Muscle of arm (tissue), 12 donors: ENCODE measurements around the gene FAM234A. TPM values are rescaled to one million over a fixed set of nuclear protein-coding genes. Genes with fewer than 3 reads are reported as not detected.
"Not testable (repeated sequence)": the region's sequence is repeated elsewhere in the genome, so short reads cannot be mapped to it uniquely, and the experiment has no call there.

ENCODE experiments used
- DNase-seq: peaks from one replicate; pipeline ENCODE4 v3.0.0-alpha.2; 2013
- polyA plus RNA-seq, 12 donors: library from polyadenylated mRNA; unstranded; fragments of 120-200 nt; gene quantifications; one replicate each; pipeline ENCODE4 v1.2.1, GENCODE V29; 2013; ENCODE audit not compliant: insufficient read length in 12 of 12

The FAM234A gene
- polyA plus RNA-seq, 12 donors: 26.7 to 74.6 (median 38.5) TPM; not detected in 1

DNA sequence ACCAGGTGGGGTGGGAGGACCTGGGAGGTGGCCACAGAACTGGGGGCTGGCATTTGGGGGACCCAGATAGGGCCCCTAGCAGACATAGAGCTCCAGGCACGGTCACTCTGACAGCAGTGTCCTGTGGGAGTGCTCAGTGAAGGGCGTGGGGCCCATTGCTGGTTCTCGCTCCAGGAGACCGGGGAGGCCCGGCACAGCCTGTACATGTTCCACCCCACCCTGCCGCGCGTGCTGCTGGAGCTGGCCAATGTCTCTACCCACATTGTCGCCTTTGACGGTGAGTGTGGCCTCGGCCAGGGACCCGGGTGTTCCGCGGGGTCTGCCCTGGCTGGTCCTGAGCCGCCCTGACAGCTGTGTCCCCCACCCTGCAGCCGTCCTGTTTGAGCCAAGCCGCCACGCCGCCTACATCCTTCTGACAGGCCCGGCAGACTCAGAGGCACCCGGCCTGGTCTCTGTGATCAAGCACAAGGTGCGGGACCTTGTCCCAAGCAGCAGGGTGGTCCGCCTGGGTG is 29.9 kb downstream of the FAM234A start:
- DNase-seq: no peak

DNA sequence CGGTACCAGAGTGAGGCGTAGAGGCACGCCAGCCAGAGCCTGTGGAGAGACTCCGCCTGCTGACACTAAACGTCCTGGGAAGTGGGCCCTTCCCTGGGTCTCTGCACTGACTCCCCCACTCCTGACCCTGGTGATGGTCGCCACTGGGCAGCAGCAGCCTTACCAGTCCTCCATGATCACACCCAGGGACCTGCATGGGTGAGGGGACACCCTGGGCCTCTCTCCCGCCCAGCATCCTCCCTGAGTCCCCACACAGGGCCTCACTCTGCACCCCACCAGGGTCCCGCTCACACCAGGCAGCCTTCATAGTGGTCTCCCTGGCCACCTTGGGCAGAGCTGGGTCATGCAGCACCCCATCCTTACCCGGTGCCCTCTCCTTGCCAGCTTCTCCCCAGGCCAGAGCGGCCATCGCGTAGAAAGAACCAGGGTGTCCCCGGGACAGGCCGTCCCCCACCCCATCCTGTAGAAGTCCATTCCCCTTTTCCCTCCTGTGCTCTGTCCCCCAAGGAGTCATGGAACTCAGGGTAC is 30.4 kb downstream of the FAM234A start:
- DNase-seq: no peak

DNA sequence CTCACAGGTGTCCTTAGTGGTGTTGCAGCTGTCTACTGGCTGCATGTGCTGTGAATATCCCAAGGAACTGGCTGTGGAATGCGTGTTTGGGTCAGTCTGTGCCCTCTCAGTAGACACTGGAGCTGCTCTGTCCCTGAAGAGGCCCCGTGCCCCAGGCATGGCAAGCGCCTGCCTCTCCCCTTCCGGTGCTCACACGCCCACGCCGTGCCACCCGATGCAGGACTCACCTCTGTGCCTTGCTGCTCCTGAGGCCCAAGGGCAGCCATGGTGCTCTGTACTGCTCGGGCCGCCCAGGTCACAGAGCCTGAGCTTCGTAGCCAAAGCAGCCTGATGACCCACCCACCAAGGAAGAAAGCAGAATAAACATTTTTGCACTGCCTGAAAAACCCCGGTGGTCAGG is 31.1 kb downstream of the FAM234A start:
- DNase-seq: no peak

DNA sequence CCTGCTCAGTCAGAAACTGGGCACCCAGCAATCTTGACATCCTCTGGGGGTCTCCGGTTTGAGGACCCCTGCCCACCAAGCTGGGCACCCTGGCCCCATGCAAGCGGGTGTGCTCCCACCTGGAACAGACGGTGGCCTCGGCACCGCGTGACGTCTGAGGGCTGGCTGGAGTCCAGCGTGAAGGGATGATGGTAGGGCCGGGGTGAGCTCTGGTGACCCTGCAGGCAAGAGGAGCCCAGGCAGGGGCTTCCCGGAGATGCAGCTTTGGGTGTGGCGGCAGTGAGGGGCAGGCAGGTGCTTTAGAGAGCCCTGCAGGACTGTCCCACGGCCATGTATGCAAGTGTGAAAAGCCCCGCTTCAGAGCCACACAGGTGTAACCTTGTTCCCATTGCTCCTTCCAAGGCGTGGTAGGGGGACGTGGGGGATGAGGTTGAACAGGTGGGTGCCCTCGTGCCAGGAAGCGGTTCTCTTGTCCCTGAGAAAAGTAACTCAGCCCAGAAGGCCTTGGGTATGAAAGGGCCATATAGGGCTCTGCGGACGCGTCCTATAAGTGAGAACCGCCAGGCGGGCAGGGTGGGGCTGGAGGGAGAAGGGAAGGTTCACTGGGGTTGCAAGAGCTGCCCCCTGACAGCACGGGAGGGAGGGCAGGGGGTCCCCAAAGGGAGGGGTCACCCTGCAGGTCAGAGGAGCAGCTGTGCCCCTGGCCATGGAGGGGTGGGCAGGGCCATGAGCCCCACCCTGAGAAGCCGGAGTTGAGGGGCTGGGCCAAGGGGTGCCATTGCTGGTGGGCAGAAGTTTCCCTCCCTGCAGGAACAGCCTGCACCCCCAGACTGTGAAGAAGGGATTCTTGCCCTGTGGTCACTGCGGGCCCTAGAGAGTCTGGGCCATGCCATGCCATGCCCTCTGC is 31.9 kb downstream of the FAM234A start:
- no peak for DNase-seq

DNA sequence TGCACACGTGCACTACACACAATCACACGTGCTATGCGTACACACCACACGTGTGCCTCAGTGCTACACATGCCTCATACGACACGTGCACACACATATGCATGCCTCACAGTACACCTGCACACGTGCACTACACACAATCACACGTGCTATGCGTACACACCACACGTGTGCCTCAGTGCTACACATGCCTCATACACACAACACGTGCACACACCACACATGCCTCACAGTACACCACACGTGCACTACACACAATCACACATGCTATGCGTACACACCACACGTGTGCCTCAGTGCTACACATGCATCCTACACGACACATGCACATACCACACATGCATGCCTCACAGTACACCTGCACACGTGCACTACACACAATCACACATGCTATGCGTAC is 32.9 kb downstream of the FAM234A start:
- not testable (repeated sequence) for DNase-seq

DNA sequence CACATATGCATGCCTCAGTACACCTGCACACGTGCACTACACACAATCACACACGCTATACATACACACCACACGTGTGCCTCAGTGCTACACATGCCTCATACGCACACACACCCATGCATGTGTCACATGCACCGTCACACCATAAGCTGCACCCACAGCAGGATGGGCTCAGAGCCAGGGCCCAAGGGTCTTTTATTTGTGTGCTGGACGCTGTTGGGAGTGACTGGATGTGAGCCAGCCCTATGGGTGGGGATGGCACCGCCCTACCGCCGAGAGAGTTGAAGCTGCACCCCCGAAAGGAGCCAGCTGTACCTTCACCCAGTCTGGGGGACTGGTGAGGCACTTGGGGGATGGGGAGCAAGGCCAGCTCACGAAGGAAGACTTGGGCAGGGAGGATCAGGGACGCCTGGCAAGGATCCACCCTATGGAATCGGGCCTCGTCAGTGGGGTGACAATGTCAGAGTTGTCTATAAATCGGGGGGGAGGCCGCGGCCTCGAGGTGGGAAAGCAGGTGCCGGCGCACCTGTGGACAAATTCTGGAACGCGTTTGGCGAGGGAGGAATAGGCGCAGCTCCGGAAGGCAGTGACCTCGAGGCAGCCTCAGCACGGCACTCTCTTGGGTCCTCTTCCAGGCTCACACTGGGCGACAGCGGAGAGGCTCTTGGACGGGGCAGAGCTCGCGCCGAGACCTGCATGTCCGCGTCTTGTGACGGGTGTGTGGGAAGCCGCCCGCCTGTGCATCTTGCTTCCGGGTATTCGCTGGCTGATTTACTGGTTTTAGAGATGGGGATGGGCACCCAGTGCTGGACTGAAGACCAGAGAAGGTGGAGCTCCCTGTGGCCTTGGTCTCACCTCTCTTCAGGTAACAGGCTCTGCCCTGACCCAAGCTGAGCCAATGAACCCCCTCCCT is 33.8 kb downstream of the FAM234A start:
- no peak for DNase-seq

DNA sequence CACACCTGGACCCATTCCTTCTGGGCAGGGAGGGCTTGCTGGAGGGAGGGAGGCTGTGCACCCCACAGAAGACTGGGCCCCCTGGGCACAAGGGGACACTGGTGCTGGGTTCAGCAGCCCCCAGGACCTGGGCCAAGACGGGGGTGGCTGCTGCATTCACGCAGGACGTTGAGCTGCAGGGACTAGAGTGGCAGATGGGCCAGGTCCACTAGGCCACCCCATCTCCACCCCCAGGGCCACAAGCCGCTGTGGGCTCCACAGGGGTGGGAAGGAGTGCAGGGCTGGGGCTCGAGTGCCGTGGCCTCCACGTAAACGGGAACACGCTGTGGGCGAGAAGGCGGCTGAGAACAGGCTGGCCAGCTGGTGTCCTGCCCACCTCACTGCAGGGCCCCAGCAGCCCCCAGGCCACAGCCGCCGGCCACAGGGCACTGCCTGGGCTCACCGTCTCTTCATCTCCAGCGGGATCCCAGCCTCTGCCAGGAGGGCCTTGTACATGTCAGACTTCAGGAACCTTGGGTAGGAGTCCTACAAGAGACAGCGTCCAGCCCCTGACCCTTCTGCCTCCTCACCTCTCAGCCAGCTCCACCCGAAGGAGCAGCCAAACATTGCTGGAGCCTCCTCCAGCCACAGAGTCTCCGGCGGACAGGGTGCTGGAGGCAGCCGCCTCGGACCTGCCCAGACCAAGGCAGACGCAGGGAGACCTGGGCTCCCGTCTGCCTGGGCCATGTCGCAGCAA is 34.6 kb downstream of the FAM234A start:
- no peak for DNase-seq

DNA sequence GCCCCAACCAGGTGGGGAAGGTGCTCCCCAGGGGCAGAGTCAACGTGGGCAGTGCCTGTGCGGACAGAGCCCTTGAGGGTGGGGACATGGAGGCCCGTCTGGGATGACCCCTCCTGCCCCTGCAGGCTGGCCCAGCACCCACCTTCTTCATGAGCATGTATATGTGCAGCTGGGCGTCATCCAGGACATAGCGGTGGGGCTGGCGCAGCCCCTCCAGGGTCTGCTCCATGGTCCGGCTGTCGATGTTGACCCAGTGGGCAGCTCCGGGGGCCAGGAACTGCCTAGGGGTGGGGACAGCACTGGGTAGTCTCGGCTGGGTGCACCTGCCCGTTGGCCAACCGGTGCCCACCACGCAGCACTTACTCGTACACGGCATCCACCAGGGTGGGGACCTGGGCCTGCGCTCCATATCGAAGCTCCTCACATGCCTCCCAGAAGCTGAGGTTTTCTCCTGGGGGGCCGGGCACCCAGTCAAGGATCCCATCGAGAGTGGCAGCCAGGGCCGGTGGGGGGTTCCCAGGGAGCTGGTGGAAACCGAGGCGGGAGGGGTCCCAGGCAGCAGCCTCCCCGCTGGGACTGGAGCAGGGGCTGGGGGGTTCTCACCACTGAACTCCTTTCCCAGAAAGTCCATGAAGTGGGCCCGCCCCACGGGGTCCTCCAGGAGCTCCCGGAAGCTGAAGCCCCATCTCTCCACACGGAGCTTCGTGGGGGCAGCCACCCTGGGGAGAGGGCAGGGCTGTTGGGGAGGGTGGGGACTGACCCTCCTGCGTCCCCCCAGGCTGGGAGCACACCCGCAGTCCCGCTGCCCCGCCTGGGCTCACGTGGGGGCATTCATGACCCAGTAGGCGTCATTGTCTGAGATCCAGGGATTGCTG is 36.0 kb downstream of the FAM234A start:
- DNase-seq: no peak

DNA sequence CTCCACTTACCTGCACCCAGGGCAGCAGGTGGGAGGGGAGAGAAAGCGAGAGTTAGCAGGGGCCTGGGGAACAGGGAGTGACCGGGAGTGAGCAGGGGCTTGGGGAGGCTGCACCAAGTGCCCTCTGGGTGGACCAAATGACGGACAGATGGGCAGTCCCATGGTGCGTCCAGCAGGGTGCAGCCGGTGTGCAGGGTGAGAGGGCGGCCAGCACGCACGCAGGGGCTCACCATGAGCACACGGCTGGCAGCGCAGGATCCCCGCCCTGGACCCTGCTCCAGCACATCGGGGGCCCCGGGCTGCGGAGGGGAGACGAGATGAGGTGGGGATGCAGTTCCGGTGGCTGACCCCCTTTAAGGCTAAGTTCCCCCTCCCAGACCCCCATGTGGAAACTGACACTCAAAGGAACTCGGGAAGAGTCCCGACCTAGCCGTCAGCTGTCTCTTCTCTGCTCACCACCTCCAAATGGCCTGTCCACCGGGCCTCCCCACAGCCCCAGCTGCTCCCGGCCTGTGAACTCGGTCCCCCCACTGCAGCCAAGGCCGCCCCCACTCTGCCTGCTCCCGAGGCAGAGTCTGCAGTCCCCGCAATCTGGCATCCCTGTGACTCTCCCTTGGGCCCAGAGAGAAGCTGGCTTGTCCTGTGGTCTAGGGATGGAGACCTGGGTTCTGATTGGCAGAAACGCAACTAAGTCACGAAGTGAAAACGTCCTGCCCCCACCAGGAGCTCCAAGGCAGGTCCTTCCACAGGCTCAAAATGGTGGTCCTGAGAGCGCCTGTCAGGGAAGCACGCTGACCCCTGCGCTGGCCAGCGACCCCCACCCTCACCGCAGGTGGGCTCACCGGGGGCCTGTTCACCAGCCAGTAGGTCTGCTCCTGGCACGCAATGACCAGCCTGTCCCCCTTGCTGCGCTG is 38.3 kb downstream of the FAM234A start:
- no peak for DNase-seq

DNA sequence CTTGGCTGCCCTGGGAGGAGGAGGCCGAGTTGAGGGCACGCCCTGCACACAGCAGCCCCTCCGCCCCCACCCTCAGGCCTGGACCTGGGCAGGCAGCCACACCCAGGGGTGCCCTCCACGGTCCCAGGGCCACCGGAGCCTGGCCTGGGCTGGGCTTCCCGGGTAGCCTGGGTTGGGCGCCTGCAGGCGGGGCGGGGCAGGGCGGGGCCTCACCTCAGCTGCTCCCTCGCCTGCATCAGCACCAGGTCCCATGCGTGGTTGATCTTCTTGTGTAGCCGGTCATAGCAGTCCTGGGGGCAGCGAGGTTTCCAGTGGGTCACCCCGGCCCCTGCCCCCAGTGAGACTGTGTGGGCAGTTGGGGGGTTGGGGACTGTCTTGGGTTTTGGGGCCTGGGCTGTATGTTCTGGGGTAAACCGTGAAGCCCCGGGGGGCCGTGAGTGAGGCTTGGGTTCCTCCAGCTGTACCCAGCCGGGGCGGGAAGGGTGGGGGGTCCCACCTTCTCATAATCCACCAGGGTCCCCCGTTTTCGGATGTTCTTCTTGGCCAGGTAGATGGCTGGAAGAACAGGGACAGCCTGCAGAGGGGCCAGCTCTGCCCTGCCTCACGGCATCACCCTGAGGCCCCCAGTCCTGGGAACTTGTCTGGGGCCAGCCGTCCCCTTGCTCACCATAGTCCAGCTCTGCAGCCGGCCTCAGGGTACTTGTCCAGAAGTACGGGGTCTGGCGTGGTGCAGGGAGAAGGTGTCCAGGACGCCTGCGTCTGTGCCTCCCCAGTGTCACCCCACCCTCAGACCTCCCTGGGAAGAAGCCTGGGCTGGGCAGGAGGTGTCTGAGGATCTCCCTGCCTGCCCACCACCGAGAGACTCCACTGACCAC is 39.2 kb downstream of the FAM234A start:
- DNase-seq: no peak

DNA sequence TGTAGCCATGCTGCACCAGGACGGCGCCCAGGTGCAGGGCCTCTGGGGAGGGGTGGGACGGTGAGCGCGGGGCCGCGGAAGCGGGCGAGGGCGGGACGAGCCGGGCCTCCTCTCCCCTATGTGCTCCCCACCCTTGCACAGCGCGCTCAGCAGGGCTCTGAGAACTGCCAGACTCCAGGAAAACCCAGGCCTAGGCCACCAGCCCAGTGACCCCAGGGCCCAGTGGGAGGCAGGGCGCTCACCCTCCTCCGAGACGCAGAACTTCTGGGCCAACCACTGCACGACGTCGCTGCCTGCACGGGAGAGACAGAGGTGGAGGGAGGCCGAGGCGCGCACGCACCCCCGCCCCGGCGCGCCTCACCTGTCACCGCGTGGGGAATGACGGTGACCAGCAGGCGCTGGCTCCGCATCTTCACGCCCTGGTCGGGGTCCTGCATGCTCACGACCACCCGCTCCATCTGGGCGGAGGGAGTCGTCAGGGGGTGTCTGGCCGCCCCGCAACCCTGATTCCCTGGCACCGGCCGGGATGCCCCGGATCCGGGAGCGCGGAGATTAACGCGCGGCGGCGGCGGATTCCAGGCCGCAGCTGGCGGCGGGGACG is 40.5 kb downstream of the FAM234A start:
- no peak for DNase-seq

DNA sequence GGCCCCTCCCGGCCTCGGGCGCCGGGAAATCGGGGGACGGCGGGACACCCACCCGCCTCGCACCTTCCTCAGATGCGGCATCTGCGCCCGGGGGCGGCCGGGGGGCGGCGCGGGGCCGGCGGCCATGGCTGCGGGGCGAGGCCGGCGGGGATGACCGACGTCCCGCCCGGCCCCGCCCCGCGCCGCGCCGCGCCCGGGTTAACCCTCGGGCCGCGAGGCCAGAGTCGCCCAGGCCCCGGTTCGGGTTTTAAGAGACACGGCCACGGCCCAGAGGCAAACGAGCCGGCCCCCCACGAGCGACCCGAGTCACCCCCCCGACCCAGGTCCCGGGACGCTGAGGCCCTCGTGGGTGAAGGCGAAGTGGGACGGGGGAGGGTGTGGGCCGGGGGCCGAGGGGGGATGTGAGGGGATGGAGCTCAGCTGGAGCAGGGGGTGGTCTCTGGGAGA is 41.2 kb downstream of the FAM234A start, which contains the start of gene RGS11:
TSS of gene RGS11 (minus strand) at position 159 of the 447 bp plus-strand sequence. CDS start at position 126, 33 bp downstream.
- no peak for DNase-seq

DNA sequence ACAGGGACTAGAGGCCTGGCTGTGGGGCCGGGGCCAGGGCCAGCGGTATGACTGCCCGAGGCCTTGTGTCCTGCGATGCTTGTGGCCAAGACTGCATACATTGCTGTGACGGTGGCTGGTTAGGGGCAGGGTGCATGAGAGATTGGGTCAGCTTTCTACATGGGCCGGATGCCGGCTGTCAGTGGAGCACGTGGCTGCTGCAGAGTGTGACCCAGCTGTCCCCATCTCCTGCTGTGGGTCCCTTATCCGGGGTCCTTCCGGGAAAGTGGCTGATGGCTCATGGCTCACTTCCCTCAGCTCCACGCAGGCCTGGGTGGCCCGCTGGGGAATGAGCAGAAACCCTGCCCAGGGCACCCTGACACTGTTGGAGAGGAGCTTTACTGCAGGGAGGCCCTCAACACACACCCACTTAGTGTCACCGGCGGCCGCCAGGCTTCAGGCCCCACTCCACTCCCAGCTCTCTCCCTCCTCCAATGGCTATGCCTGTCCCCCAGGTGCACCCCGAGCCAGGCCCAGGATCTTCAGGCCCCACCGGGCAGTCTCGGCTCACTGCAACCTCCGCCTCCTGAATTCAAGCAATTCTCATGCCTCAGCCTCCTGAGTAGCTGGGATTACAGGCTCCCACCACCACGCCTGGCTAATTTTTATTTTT is 41.9 kb downstream of the FAM234A start:
- DNase-seq: no peak

DNA sequence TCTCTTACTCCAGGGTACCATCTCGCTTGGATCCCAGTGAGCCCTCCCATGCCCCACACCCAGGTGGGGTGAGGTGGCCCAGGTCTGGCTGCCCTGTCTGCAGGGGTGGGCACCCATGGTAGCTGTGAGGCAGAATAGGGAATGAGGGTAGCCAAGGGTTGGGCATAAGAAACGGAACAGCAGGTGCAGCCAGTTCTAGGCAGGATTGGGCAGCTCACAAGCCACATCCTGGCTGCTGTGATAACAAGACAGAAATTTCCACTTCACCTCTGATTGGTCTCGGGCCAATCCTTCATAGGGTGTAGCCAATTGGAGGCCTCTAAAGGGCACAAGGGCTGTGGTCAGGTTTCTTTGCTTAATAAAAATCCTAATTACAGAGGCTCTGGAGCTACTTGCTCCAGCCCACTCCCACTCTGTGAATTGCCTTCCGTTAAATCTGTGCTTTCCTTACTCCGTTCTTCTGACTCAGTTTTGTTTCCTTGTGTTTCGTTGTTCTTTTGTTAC is 44.3 kb downstream of the FAM234A start:
- no peak for DNase-seq

DNA sequence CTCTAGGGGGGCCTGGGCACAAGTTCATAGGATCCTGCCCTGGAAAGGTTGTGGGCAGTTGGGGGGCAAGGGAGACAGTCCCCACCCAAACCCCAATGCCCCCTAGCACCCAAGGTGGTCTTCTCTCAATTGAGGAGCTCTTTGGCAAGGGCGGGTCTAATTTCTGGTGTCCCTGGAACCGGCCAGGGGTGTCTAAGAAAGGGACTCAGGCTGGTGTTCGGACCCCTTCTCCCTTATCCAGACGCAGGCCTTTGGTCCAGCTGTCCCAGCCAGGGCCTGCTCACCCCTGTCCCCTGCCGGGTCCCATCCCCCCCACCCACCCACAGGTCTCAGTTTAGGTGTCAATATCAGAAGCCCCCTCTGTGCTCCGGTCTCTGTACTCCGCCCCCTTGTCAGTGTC is 44.9 kb downstream of the FAM234A start:
- DNase-seq: no peak

DNA sequence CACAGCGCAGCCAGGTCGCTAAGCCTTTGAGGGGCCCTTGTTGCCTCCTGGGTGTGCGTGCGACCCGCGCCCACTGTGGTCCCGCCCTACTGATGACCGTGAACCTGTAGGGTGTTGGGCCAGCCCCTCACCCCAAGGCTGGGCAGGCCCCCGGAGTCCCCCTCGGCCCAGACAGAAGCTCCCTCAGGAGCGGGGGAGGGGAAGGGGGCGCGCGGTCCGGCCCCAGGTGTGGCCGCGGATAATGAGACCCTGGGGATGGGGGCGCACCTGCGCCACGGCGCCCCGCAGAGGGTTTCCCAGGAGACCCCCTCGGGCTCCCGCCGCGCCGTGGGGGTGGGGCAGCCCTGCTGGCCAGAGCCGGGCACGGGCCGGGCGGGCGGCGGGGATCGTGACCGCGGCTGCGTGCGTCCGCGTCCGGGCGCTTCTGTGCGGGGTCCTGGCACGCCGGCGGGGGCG is 45.4 kb downstream of the FAM234A start:
- DNase-seq: no peak

DNA sequence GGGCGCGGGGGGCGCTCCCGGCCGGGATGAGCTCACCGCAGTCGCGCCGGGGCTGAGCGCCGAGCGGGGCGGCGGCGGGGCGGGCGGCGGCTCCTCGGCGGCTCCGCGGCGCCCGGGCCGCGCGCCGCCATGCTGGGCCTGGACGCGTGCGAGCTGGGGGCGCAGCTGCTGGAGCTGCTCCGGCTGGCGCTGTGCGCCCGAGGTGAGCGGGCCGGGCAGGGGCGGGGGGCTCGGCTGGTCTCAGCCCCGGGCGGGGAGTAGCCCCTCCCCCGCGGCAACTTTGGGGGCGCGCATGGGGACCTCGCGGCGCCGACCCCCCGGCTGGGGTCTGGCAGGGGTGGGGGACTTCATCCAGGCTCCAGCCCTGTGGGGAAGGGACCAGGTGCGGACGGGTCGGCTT is 45.9 kb downstream of the FAM234A start, which contains the start of gene ARHGDIG:
TSS of gene ARHGDIG (plus strand) at position 40 of the 400 bp plus-strand sequence. CDS start at position 130, 90 bp downstream.
- no peak for DNase-seq
